Measurements from ENCODE around the gene NRDC. TPM values are rescaled to one million over a fixed set of nuclear protein-coding genes. Genes with fewer than 3 reads are reported as not detected.

Gene NRDC
- total RNA-seq, 4 donors from 2014 or later: 97.8 to 154 (median 115) TPM

DNA sequence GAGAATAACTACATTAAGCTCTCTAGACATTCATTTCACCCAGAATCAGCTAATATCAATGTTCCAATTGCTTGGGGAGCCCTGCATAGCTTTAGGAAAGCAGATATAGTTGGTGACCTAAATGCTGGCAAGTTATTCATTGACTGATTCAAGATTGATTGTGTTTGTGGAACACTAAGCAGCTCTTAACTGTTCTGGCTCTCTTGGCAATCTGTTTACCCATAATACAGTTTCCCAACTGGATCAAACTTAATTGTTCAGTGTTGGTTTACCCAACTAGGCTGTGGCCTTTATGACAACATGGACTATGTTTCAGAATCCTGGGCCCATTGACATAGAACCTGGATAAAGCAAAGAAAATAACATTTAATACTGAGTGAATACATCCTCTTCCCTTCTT, 83.7 kb downstream of the NRDC start:
- Histone ChIP-seq H3K27me3 (no peaks in the 10 kb centered on the region), H3K4me1 (no peaks in the 10 kb centered on the region), H3K36me3 (peaks cover 86% of the 10 kb centered on the region), H3K4me3 (no peak overlapping the region), H3K27ac (no peak overlapping the region), H3K9me3 (no peaks in the 10 kb centered on the region)
- TF ChIP-seq POLR2A (IDR thresholded peaks at IDR 0.05) (no peak), POLR2AphosphoS5 (IDR thresholded peaks at IDR 0.05) (no peak), EP300 (IDR thresholded peaks at IDR 0.05) (no peak)
- TF ChIP-seq, protein P1, sequence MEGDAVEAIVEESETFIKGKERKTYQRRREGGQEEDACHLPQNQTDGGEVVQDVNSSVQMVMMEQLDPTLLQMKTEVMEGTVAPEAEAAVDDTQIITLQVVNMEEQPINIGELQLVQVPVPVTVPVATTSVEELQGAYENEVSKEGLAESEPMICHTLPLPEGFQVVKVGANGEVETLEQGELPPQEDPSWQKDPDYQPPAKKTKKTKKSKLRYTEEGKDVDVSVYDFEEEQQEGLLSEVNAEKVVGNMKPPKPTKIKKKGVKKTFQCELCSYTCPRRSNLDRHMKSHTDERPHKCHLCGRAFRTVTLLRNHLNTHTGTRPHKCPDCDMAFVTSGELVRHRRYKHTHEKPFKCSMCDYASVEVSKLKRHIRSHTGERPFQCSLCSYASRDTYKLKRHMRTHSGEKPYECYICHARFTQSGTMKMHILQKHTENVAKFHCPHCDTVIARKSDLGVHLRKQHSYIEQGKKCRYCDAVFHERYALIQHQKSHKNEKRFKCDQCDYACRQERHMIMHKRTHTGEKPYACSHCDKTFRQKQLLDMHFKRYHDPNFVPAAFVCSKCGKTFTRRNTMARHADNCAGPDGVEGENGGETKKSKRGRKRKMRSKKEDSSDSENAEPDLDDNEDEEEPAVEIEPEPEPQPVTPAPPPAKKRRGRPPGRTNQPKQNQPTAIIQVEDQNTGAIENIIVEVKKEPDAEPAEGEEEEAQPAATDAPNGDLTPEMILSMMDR (IDR thresholded peaks at IDR 0.05): no peak
- no peak for DNase-seq (ENCODE audit: low spot score in 2 of 2)

DNA sequence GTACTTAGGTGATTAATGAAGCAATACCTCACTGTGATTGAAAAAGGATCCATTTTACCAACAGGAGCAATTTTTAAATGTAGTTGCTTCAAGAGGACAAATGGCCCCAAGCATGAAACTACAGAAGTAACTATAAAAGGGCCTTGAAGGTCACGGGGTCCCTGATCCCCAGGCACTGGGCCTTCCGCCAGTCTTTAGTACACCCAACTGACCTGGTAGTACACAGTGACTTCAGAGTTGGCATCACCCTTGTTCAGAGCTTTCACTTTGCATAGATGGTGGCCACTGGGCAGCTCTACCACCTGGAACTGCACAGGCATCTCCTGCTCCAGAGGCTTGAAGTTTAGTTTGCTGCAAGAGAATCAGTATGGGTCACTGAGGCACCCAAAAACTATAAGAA, 84.3 kb downstream of the NRDC start:
- Histone ChIP-seq H3K4me3 (no peak overlapping the region), H3K36me3 (peaks cover 86% of the 10 kb centered on the region), H3K27ac (no peak overlapping the region), H3K9me3 (no peaks in the 10 kb centered on the region), H3K27me3 (no peaks in the 10 kb centered on the region), H3K4me1 (no peaks in the 10 kb centered on the region)
- 100% methylated on average over 2 of the region's 2 CpGs for WGBS
- no peak for TF ChIP-seq EP300 (IDR thresholded peaks at IDR 0.05)
- TF ChIP-seq, protein P1 (IDR thresholded peaks at IDR 0.05): no peak
- TF ChIP-seq POLR2AphosphoS5 (IDR thresholded peaks at IDR 0.05): no peak
- TF ChIP-seq POLR2A (IDR thresholded peaks at IDR 0.05): no peak
- DNase-seq (ENCODE audit: low spot score in 2 of 2): no peak

DNA sequence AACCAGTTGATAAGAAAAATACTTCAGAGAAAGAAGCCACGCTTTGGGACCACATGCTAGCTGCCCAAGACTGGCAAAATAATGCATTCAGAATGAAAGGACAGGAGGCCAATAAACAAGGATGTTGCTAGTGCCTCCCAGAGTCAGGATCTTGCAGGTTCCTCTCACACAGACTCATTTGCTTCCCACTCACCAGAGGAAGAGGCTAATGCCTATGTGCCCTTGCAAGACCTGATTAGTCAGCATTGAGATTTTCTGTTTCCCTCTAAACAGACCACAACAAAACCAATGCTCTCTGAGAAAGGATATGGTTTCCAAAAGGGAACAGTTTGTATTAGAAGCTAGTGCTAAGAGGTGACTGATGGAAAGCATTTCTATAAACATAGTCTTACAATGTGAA, 85.7 kb downstream of the NRDC start:
- no peaks in the 10 kb centered on the region for H3K27me3 ChIP-seq
- no peak for DNase-seq (ENCODE audit: low spot score in 2 of 2)
- TF ChIP-seq EP300 (IDR thresholded peaks at IDR 0.05) (no peak), POLR2A (IDR thresholded peaks at IDR 0.05) (no peak)
- TF ChIP-seq, protein P1 (IDR thresholded peaks at IDR 0.05): no peak
- H3K4me3 ChIP-seq: no peak overlapping the region
- 91% methylated on average over 1 of the region's 1 CpG for WGBS
- no peaks in the 10 kb centered on the region for H3K4me1 ChIP-seq
- peaks cover 93% of the 10 kb centered on the region for H3K36me3 ChIP-seq
- no peaks in the 10 kb centered on the region for H3K9me3 ChIP-seq
- no peak overlapping the region for H3K27ac ChIP-seq

DNA sequence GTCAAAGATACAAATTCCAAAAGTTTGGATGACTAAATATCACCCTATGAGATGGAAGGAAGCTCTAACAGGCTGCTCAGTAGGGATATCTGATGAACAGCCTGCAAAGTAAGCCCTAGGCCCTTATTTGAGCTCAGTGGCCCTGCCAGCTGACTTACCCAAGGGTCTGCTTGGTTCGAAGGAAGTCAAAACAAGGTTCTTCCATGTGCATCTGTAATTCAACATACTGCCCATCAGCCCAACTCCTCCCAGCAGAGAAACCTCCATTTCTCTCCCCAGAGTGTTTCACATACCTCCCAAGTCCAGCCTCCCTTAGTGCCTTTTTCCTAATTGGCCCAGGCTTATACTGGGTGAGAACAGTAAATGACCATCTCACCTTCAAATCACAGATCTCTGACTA, 86.6 kb downstream of the NRDC start:
- H3K36me3 ChIP-seq: peaks cover 93% of the 10 kb centered on the region
- no peak overlapping the region for H3K4me3 ChIP-seq
- 82% methylated on average over 1 of the region's 1 CpG for WGBS
- DNase-seq (ENCODE audit: low spot score in 2 of 2): no peak
- H3K27me3 ChIP-seq: no peaks in the 10 kb centered on the region
- TF ChIP-seq EP300 (IDR thresholded peaks at IDR 0.05): no peak
- no peak for TF ChIP-seq POLR2A (IDR thresholded peaks at IDR 0.05)
- TF ChIP-seq, protein P1 (IDR thresholded peaks at IDR 0.05): no peak
- TF ChIP-seq POLR2AphosphoS5 (IDR thresholded peaks at IDR 0.05): no peak
- H3K4me1 ChIP-seq: no peaks in the 10 kb centered on the region
- H3K27ac ChIP-seq: no peak overlapping the region
- H3K9me3 ChIP-seq: no peaks in the 10 kb centered on the region

DNA sequence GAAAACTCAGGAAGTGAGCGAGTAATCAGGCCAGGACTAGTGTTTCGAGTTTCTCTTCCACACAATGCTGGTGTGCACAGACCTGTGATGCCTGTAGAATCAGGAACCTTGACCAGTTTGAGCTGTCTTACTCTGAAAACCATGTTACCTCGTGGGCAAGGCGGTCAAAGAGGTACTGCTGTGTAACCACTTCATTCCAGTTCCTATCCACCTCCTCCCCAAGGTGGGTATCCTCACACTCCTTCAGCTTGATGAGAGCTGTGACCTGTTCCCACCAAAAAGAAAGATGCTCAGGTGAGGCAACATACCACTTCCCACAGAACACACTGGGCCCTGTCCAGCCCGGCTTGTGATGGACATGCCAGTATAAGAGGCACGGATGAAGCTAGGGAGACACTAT, 88.1 kb downstream of the NRDC start:
- TF ChIP-seq, protein P1 (IDR thresholded peaks at IDR 0.05): no peak
- TF ChIP-seq EP300 (IDR thresholded peaks at IDR 0.05) (no peak), POLR2A (IDR thresholded peaks at IDR 0.05) (no peak), POLR2AphosphoS5 (IDR thresholded peaks at IDR 0.05) (no peak)
- no peak overlapping the region for H3K27ac ChIP-seq
- no peak for DNase-seq (ENCODE audit: low spot score in 2 of 2)
- no peaks in the 10 kb centered on the region for H3K27me3 ChIP-seq
- peaks cover 100% of the 10 kb centered on the region for H3K36me3 ChIP-seq
- 90% methylated on average over 6 of the region's 6 CpGs for WGBS
- no peaks in the 10 kb centered on the region for H3K4me1 ChIP-seq
- H3K4me3 ChIP-seq: no peak overlapping the region
- no peaks in the 10 kb centered on the region for H3K9me3 ChIP-seq

Data from suprapubic skin (tissue), 4 donors.